ENCODE measurements around the gene AMD1.
A peak's percentile ranks its signal among the peaks of the same experiment; 100 is the strongest.

AMD1 gene

GRCh38 chr6:110858016-110858415 is 16.6 kb upstream of the AMD1 start:
- DNase-seq (ENCODE audit: extremely low spot score): no peak
- ChIA-PET POLR2A (interaction anchor here (0.9 kb wide), 1 partner anchor 16 kb away, joined by 3 read pairs; the partner anchor contains the start of gene AMD1), CTCF (no interaction called here)
- TF ChIP-seq SUZ12 (IDR thresholded peaks at IDR 0.05): no peak
- TF ChIP-seq FOXK2 (IDR thresholded peaks at IDR 0.05): no peak
- TF ChIP-seq PKNOX1 (IDR thresholded peaks at IDR 0.05): no peak
- TF ChIP-seq LEF1 (IDR thresholded peaks at IDR 0.05; ENCODE audit: borderline replicate concordance): no peak
- no peak for TF ChIP-seq CTBP1 (IDR thresholded peaks at IDR 0.05; ENCODE audit: borderline replicate concordance)
- no peak for TF ChIP-seq FOXM1 (IDR thresholded peaks at IDR 0.05; ENCODE audit: borderline replicate concordance)
- no peak for TF ChIP-seq BHLHE40 (IDR thresholded peaks at IDR 0.05; ENCODE audit: borderline replicate concordance)
- no peak for TF ChIP-seq SP1 (IDR thresholded peaks at IDR 0.05)
- TF ChIP-seq ELF4 (IDR thresholded peaks at IDR 0.05): no peak
- no peak for TF ChIP-seq TARDBP (IDR thresholded peaks at IDR 0.05)
- no peak for TF ChIP-seq FOXA1 (IDR thresholded peaks at IDR 0.05)
- no peak for TF ChIP-seq ARNT (IDR thresholded peaks at IDR 0.05)
- TF ChIP-seq HDGF (IDR thresholded peaks at IDR 0.05; ENCODE audit: borderline replicate concordance): no peak
- no peak for TF ChIP-seq L3MBTL2 (conservative IDR thresholded peaks at IDR 0.05)
- TF ChIP-seq NFRKB (IDR thresholded peaks at IDR 0.05): no peak
- TF ChIP-seq ZNF384 (IDR thresholded peaks at IDR 0.05): no peak

GRCh38 chr6:110858562-110859214 is 15.9 kb upstream of the AMD1 start:
- ChIA-PET CTCF (no interaction called here), POLR2A (interaction anchor here (0.9 kb wide), 1 partner anchor 16 kb away, joined by 3 read pairs; the partner anchor contains the start of gene AMD1)
- DNase-seq (ENCODE audit: extremely low spot score): no peak
- TF ChIP-seq ELF4 (IDR thresholded peaks at IDR 0.05): no peak
- no peak for TF ChIP-seq PKNOX1 (IDR thresholded peaks at IDR 0.05)
- no peak for TF ChIP-seq TARDBP (IDR thresholded peaks at IDR 0.05)
- no peak for TF ChIP-seq FOXK2 (IDR thresholded peaks at IDR 0.05)

GRCh38 chr6:110859335-110859792 is 15.2 kb upstream of the AMD1 start:
- no peak for TF ChIP-seq FOXK2 (IDR thresholded peaks at IDR 0.05)
- CTCF ChIA-PET: no interaction called here
- no peak for DNase-seq (ENCODE audit: extremely low spot score)
- POLR2A ChIA-PET: no interaction called here

- TF ChIP-seq FOXK2 (IDR thresholded peaks at IDR 0.05) (no peak), CTBP1 (IDR thresholded peaks at IDR 0.05; ENCODE audit: borderline replicate concordance) (no peak), ZNF384 (IDR thresholded peaks at IDR 0.05) (no peak), TARDBP (IDR thresholded peaks at IDR 0.05) (no peak), NFRKB (IDR thresholded peaks at IDR 0.05) (no peak), PKNOX1 (IDR thresholded peaks at IDR 0.05) (no peak), ELF4 (IDR thresholded peaks at IDR 0.05) (no peak), LEF1 (IDR thresholded peaks at IDR 0.05; ENCODE audit: borderline replicate concordance) (no peak), ARNT (IDR thresholded peaks at IDR 0.05) (no peak), FOXM1 (IDR thresholded peaks at IDR 0.05; ENCODE audit: borderline replicate concordance) (no peak), SP1 (IDR thresholded peaks at IDR 0.05) (no peak), FOXA1 (IDR thresholded peaks at IDR 0.05) (no peak), L3MBTL2 (conservative IDR thresholded peaks at IDR 0.05) (no peak), SUZ12 (IDR thresholded peaks at IDR 0.05) (no peak), HDGF (IDR thresholded peaks at IDR 0.05; ENCODE audit: borderline replicate concordance) (no peak), BHLHE40 (IDR thresholded peaks at IDR 0.05; ENCODE audit: borderline replicate concordance) (no peak)
- POLR2A ChIA-PET: interaction anchor here (5.6 kb wide), 1 partner anchor 10 kb away, joined by 56 read pairs; the partner anchor contains the start of gene AMD1
- no peak for DNase-seq (ENCODE audit: extremely low spot score)
- CTCF ChIA-PET: no interaction called here
Measured at GRCh38 chr6:110864824-110865223, 9.8 kb upstream of the AMD1 start.

GRCh38 chr6:110874880-110875547 is 429 bp downstream of the AMD1 start:
- 0 out of 2 replicates have a peak, but pooled peaks have one; percentile 3 for TF ChIP-seq NFRKB (IDR thresholded peaks at IDR 0.05)
- no peak for TF ChIP-seq LEF1 (IDR thresholded peaks at IDR 0.05; ENCODE audit: borderline replicate concordance)
- CTCF ChIA-PET: no interaction called here
- peak; percentile 32 for DNase-seq (ENCODE audit: extremely low spot score)
- POLR2A ChIA-PET: interaction anchor here (0.6 to 6.5 kb wide), 39 partner anchors 7 to 383 kb away, joined by 3 to 93 read pairs (median 4); partner anchors contain the start of genes CDK19, GTF3C6 and RPF2

- peak; percentile 28 for DNase-seq (ENCODE audit: extremely low spot score)
- ChIA-PET POLR2A (interaction anchor here (0.7 to 6.5 kb wide), 21 partner anchors 11 to 384 kb away, joined by 3 to 93 read pairs (median 4); partner anchors contain the start of genes CDK19, GTF3C6 and RPF2), CTCF (interaction anchor here (0.8 to 1.6 kb wide), 3 partner anchors 11 to 193 kb away, joined by 3 to 5 read pairs (median 4); no protein-coding TSS in a partner anchor)
- TF ChIP-seq L3MBTL2 (conservative IDR thresholded peaks at IDR 0.05) (no peak), FOXM1 (IDR thresholded peaks at IDR 0.05; ENCODE audit: borderline replicate concordance) (no peak), SP1 (IDR thresholded peaks at IDR 0.05) (no peak), LEF1 (IDR thresholded peaks at IDR 0.05; ENCODE audit: borderline replicate concordance) (0 out of 2 replicates have a peak, but pooled peaks have one; percentile 18)
Measured at GRCh38 chr6:110875548-110876169, 1.1 kb downstream of the AMD1 start.

Measured in HEK293T (cell line).